Measurements from ENCODE around the gene SP110.

DNA sequence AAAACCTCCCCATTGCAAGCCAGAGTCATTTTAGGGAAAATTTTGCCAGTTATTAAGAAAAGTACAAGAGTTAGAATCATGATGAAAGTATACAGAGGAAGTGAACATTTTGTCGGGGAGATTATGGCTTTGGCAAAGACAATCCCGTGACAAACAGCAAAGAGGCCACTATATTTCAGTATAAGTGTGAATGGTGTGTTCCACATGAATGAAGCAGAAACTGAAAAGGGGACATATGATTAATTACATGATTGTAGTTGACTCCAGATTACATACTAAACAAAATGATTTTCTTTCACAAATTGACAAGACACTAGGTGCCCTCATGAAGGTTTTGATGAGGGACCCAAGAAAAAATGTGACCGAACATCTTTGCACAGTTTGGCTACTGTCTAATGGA lies 47.8 kb upstream of the SP110 start:
- TF ChIP-seq, protein P1, sequence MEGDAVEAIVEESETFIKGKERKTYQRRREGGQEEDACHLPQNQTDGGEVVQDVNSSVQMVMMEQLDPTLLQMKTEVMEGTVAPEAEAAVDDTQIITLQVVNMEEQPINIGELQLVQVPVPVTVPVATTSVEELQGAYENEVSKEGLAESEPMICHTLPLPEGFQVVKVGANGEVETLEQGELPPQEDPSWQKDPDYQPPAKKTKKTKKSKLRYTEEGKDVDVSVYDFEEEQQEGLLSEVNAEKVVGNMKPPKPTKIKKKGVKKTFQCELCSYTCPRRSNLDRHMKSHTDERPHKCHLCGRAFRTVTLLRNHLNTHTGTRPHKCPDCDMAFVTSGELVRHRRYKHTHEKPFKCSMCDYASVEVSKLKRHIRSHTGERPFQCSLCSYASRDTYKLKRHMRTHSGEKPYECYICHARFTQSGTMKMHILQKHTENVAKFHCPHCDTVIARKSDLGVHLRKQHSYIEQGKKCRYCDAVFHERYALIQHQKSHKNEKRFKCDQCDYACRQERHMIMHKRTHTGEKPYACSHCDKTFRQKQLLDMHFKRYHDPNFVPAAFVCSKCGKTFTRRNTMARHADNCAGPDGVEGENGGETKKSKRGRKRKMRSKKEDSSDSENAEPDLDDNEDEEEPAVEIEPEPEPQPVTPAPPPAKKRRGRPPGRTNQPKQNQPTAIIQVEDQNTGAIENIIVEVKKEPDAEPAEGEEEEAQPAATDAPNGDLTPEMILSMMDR (tag by site-specific recombination; IDR thresholded peaks at IDR 0.05): no peak
- no peak for TF ChIP-seq YY1 (tag by site-specific recombination; IDR thresholded peaks at IDR 0.05)

Measured in HEK293 (cell line).